ENCODE results near the gene TEAD2.

Gene TEAD2

DNA sequence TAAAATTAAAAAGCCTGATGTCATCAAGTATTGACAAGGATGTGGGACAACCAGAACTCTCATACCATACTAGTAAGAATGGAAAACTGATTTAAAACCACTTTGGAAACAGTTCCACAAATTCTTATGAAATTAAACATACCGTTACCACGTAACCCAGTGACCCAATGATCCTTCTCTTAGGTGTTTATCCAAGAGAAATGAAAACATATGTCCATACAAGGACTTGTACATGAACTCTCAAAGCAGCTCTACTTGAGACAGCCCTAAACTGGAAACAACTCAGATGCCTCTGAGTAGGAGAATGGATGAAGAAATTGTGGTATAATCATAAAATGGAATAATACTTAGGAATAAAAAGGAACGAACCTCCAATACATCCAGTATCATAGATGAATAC, 64.8 kb downstream of the TEAD2 start:
- DNase-seq (ENCODE audit: low read depth): no peak
- TF ChIP-seq, protein P1, sequence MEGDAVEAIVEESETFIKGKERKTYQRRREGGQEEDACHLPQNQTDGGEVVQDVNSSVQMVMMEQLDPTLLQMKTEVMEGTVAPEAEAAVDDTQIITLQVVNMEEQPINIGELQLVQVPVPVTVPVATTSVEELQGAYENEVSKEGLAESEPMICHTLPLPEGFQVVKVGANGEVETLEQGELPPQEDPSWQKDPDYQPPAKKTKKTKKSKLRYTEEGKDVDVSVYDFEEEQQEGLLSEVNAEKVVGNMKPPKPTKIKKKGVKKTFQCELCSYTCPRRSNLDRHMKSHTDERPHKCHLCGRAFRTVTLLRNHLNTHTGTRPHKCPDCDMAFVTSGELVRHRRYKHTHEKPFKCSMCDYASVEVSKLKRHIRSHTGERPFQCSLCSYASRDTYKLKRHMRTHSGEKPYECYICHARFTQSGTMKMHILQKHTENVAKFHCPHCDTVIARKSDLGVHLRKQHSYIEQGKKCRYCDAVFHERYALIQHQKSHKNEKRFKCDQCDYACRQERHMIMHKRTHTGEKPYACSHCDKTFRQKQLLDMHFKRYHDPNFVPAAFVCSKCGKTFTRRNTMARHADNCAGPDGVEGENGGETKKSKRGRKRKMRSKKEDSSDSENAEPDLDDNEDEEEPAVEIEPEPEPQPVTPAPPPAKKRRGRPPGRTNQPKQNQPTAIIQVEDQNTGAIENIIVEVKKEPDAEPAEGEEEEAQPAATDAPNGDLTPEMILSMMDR (IDR thresholded peaks at IDR 0.05; ENCODE audit: insufficient read depth, low read depth, low read length, missing control alignments): no peak
- H3K4me3 ChIP-seq (ENCODE audit: low read length): no peak overlapping the region

DNA sequence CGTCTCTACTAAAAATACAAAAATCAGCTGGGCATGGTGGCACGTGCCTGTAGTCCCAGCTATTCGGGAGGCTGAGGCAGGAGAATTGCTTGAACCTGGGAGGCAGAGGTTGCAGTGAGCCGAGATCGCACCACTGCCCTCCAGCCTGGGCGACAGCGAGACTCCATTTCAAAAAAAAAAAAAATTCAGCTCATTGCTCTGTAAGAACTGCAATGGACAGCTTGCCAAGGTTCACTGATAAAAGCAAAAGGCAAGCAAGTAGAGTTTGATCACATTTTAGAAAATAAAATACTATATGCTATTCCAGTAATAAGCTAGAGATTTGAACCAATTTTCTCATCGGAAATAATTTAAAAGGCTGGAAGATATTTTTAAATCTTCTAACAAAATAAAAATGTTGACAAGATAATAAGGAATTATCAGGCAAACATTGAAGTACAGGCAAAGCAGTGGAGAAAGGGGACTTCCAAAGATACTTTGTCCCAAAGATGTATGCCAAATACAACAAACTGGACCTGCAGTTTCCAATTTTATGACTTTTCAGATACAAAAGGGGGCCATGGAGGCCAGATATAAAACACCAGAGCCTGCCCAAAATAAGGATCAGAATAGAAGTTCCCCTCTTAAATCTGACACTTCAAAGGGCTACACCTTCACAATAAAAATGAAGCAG, 66.9 kb downstream of the TEAD2 start:
- TF ChIP-seq, protein P1 (IDR thresholded peaks at IDR 0.05; ENCODE audit: insufficient read depth, low read depth, low read length, missing control alignments): no peak
- no peak overlapping the region for H3K4me3 ChIP-seq (ENCODE audit: low read length)
- no peak for DNase-seq (ENCODE audit: low read depth)

DNA sequence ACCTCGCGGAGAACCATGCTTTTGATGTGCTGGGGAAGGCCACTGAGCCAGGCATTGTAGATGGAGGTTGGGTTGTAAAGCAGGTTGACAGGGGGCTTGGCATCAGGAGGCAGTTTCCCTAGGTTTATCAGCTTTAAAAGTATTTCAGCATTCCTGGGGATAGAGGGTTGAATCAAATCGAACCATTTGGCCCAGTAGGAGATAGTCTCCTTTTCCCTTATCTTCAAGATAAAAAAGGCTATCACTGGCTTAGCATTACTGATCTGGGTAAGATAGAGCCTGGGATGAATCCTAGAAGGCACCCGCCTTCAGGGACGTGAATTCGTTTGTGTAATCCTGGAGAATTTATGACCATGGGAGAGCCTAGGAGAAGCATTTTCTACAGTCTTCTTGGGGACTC, 67.8 kb downstream of the TEAD2 start:
- no peak for DNase-seq (ENCODE audit: low read depth)

More for the DNA sequence above, 67.8 kb downstream of the TEAD2 start:
- TF ChIP-seq, protein P1 (IDR thresholded peaks at IDR 0.05; ENCODE audit: insufficient read depth, low read depth, low read length, missing control alignments): no peak
- H3K4me3 ChIP-seq (ENCODE audit: low read length): no peak overlapping the region
